GM21529 (cell line): ENCODE results near the gene SF3A1.

Experiments used
- ATAC-seq: cut with Tn5 transposase; IDR thresholded peaks from one replicate; pipeline ENCODE4 v1.9.1; 2021; ENCODE audit not compliant: unreplicated experiment

Gene SF3A1

DNA sequence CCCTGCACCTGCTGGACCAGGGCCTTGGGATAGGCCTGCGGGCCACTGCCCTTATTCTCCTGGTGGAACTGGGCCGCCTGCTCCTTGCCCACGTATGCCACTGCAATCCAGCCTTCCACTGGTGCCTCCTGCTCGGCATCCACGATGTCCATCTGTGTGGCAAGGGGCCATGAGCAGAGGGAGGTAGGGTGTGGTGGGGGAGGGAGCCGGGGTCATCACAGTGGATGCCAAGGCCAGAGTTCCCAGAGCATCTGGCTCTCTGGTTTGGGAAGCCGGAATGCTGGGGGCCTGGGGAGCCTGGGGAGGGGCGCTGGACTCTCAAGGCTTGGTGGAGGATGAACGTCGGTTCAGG, 29.9 kb upstream of the SF3A1 start:
- no peak for ATAC-seq

DNA sequence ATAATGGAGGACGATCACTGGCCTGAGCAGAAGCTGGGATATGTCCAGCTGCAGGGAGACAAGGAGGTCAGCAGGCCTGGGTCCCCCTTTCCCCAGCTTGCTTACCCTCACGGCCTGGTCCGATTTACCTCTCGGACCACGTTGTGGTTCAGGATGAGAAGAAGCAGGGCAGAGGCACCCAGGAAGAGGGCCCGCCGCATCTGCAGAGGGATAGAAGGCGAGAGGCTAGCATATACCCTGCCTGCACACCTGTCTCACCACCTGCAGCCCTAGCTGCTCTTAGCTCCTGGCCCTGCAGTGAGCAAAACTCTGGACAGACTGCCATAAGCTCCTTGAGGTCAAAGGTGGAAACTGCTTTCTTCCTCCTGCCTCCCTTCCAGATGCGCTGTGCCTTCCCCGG, 29.2 kb upstream of the SF3A1 start:
- ATAC-seq, result no peak

DNA sequence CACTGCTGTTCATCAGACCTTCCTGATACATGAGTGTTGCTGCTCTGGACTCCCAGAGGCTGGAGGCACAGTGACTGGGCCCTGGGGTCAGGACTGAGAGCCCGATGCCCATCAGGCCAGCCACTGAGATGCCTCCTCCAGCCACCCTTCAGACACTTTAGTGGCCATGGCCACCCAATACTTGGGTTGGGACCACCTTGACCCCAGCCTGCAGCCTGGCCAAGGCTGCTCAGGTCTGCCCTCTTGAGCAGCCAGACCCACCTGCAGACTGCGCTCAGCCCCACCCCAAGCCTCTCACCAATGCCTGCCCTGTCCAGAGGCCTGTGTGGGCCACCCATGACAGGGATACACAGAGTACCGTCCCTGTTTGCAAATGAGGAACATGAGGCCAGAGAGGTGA, 26.4 kb upstream of the SF3A1 start:
- ATAC-seq, result no peak

DNA sequence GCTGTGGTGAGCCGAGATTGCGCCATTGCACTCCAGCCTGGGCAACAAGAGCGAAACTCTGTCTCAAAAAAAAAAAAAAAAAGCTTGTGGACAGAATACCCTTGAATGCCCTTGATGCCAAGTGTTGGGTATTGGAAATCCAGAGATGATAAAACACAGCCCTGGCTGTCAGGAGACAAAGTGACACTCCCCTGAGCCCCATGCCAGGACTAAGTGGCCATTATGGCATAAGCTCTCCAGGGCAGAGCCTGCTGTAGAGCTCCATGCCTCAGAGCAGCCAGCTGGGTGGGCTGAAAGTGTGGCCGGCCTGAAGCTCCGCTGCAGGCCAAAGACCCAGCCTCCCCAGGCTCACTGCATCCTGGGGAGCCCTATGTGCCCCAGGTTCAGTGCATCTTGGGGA, 25.6 kb upstream of the SF3A1 start:
- ATAC-seq, result no peak

DNA sequence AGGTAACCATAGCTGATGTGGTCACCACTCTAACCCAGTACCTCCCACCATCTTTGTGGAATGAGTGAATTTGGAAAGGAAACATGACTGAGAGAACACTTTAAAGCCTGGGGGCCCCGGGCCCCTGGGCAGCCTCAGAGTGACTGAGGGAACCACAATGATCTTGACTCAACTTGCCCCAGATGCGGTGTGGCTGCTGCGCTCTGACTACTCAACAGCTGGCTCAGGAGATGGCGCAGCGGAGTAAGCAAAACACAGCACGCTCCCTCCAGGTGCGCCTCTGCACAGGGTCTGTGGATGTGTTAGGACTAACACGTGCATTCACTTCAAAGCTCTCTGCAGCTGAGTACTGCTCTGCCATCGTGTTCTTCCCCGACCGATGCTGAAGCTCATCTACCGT, 24.6 kb upstream of the SF3A1 start:
- ATAC-seq, result no peak

DNA sequence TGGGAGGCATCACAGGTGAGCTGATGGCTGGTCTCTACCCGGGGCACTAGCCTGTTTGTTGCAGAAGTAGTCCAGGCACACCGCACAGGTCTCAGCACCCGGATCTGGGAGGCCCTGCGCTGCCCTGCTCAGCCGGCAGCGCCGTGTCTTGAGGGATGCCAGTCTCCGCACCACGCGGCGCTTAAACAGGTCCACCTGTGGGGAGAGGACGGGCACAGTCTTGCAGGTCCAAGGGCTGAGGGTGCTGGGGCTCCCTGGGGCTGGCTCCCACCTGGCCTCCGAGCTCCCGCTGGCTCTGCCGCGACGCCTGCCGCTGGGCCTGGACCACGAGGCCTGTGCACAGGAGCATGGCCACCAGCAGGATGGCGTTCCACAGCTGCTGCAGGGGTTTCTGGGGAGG, 23.3 kb upstream of the SF3A1 start:
- no peak for ATAC-seq

DNA sequence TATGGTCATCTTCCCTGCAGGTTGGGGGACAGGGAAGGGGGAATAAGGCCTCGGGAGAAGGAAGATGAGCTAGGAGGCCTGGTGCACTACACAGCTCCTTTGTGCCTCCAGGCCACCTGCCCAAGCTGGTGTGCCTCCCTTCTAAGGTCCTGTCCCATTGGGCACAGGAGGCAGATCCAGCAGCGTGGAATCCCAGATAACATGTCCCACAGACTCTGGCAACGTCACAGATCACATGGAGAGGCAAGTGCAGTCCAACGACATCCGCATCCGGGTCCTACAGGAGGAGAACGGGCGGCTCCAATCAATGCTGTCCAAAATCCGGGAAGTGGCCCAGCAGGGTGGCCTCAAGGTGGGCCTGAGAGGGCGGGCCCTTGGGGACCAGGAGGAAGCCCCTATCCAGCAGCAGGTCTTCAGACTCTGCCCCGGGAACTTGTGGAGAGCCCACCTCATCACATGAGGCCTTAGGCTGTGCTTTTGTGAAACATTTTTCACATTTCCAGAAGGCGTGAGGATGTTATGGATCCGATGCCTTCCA, 18.7 kb upstream of the SF3A1 start:
- no peak for ATAC-seq

DNA sequence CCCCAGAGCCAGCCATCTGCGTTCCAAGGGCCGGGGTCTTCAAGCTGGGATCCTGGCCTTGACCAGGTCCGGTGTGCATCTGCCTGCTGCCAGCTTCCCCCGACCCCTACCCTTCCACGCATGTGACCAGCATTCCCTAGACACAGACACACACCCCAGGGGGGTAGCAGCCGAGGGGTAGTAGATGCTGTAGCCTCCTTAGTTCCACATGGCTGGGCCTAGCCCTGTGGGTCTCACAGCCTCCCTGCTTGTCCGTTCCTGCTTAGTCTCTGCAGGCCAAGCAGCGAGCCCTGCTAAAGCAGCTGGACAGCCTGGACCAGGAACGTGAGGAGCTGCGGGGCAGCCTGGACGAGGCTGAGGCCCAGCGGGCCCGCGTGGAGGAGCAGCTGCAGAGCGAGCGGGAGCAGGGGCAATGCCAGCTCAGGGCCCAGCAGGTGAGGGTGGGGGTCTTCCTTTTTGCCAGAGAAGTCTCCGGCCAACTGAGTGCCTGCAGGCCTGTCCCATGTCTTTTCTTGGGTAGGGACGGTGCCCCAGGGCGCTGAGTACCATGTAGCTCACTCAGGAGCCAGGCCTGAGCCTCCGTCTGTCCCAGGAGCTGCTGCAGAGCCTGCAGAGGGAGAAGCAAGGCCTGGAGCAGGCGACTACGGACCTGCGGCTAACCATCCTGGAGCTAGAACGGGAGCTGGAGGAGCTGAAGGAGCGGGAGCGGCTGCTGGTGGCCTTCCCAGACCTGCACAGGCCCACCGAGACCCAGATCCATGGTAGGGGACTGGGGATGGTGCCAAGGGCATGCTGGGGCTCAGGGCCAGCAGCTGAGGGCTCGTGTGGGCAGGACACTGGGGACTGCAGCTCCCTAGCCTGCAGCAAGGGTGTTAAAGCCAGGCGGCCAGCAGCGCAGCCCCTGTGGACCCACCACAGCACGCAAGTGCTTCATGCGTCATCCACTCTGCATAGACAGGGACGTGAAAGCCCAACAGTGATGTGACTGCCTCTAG, 16.9 kb upstream of the SF3A1 start:
- no peak for ATAC-seq

DNA sequence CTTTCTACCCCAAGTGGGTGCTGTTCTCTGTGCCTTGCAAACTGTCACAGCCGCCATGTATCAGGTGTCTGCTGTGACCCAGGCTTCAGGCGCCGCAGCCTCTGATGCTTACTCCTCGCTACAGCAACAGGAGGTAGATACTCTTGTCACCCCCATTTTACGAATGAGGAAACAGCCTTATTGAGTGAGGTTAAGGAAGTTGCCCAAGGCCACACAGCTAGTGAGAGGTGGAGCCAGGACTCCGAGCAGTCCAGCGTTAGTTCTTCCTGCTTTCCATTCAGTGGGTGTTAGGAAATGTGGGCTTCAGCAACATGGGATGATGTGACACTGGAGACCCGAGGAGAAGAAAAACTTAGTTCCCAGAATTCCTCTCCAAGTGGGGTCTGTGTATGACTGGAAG, 16.2 kb upstream of the SF3A1 start:
- no peak for ATAC-seq

DNA sequence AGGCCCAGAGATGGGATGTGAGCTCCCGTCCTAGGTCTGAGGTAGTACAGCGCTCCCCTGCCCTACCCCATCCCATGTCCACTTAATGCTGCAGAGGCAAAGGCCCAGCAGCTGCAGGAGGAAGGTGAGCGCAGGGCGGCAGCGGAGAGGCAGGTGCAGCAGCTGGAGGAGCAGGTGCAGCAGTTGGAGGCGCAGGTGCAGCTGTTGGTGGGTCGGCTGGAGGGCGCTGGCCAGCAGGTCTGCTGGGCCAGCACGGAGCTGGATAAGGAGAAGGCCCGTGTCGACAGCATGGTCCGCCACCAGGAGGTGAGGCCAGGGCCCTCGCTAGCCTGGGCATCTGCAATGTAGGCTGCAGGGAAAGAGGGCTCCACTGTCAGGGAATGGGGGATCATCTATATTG, 15.3 kb upstream of the SF3A1 start:
- no peak for ATAC-seq

DNA sequence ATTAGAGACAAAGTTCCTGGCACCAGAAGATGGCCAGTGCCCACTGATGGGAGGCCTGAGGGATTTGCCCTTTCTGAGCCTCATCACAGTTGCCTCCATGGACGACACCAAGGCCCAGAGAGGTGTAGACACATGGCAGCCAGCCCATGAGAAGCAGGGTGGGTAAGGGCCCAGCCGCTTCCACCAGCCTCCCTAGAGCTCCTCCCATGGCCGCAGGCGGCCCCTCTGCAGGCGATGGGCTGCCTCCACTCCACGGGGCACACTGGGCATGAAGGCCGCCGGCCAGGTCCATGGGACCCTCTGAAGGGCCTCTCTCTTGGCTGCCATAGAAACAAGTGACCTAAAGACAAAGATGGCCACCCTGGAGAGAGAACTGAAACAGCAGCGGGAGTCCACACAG, 14.6 kb upstream of the SF3A1 start:
- ATAC-seq, result no peak

DNA sequence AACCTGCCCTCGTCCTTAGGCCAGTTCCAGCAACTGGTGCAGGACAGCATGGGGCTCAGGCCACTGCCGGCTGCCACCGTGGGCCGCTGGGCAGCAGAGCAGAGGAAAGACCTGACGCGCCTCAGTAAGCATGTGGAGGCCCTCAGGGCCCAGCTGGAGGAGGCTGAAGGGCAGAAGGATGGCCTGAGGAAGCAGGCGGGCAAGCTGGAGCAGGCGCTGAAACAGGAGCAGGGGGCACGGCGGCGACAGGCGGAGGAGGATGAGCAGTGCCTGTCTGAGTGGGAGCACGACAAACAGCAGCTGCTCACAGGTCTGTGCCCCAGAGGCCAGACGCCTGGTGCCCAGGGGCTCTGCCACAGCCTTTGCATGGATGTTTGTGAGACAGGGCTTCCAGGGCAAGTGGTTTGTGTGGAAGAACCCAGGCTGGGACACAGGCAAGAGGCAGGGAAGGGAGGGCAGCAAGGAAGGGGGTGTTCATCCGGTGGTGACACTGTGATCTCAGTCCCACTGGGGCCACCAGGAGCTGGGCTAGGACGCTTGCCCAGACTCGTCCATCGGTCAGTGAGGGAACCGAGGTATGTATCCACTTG, 14.0 kb upstream of the SF3A1 start:
- no peak for ATAC-seq

DNA sequence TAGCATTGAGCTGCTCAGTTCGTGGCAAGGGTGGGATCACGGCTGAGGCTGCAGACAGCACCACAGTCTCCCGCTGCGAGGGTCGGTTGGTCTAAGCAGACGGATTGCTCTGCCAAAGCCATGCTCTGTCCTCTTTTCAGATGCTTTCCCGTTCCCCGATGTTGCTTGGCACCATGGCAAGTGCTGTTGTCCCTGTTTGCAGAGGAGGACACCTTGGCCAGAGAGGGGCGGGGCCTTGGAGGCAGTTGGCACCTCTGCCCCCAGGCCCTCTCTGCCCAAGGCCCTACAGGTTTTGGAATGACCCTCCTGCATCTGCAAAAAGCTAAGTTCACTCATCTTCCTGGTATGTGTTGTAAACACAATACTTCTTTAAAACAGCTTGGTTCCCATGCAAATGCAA, 11.7 kb upstream of the SF3A1 start:
- ATAC-seq, result no peak

DNA sequence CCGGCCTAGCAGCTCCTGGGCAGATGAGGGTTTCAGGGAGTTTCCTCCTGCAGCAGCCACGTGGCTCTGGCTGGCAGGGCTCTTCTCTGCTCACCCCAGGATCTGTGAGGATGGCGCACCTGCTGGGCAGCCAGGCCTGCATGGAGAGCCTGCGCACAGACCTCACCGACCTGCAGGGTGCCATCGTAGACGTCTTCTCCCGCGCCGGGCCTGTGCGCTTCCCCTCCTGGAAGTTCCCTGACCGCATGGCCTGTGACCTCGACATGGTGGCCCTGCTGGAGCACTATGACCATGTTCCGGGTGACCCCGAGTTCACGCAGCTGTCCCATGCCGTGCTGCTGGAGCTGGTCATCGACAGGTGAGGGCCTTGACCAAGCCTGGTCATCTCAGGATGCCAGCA, 9.2 kb upstream of the SF3A1 start:
- no peak for ATAC-seq

DNA sequence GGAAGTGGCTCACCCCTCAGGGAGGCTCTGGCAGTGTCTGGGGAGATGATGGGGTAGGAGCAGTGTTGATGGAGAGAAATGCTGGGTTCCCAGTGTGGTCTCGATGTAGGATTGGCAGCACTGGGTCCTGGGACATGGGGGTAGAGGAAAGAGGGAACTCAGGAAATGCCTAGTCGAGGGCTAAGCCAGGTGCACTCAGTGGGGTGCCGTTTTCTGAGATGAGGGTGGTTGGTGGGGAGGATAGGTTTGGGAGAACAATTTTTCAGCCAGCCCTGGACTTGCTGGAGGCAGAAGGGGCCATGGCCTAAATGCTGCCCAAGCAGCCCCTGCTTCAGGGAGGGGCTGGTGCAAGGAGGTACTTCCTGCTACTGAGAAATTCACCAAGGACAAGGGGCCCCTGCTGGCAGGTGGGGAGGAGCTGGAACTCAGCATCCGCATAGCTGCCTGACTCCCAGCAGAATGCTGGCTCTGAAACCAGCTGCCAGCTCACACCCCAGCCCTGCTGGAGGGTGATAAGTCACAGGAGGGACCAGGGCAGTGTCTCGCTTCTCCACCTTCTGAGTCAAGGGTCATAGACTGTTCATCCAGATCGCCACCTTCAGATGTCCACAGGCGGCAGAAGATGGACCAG, 6.1 kb upstream of the SF3A1 start:
- ATAC-seq, result no peak

DNA sequence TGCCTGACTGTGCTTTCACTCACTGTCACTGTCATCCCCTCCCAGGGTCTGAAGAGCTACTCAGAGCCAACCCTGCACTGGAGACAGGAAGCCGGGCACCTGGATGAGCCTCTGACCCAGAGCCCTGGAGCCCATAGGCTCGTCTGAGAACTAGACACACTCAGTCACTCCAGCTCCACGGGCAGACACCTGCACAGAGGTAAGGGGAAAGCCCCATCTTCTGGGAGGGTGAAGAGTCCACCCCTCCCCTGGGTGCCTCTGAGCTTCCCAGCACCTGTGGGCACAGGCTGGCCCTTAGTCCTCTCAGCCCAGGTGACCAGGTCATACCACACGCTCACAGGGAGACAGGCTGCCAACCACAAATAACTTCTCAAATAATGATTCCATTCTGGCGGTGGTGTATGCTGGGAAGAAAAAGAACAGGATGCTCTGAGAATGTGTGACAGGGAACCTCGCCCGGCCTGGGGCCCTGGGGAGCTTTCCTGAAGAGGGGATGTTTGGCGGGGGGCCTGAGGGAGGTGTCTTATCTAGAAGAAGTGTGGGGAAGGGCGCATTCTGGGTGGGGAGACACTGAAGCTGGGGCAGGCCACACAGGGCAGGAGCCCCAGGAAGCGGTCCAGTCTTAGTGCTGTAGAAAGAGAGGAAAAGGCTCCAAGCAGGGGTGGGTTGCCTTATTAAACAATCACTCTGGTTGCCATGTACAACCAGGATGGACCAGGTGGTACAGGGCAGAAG, 5.4 kb upstream of the SF3A1 start:
- no peak for ATAC-seq

DNA sequence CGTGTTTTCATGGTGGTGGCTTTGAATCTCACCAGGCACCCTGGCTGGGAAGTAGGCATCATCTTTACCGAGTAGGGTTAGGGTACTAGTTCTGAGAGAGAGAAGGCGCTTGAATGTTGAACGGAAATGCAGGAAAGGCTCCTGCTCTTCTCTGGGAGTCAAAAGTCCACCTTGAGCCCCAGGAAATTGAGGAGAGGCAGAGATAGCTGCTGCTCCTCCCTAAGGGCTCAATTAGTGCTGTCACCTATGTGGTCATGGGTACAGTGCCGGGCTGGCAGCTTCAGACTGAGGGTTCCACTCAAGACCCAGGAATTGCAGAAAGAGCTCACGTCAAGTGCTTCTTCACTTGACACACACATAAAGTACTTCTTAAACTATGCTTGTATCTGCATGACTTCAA, 1.8 kb upstream of the SF3A1 start:
- no peak for ATAC-seq

DNA sequence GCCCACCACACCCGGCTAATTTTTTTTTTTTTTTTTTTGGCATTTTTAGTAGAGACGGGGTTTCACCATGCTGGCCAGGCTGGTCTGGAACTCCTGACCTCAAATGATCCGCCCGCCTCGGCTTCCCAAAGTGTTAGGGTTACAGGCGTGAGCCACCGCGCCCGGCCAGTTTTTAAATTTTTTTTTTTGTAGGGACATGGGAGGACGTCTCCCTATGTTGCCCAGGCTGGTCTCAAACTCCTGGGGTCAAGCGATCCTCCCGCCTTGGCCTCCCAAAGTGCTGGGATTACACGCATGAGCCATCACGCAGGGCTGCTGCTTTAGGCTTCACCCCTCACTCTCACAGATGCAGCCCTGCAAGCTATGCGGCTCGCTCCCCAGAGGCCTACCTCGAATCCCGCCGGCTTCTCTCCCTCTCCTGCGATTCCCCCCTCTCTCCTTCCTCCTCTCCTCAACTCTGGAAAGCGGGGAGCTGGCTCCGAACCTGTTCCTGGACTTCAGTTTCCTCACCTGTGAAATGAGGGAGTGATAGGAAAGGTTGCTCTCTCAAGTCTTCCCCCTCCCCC, 1.0 kb upstream of the SF3A1 start:
- no peak for ATAC-seq

DNA sequence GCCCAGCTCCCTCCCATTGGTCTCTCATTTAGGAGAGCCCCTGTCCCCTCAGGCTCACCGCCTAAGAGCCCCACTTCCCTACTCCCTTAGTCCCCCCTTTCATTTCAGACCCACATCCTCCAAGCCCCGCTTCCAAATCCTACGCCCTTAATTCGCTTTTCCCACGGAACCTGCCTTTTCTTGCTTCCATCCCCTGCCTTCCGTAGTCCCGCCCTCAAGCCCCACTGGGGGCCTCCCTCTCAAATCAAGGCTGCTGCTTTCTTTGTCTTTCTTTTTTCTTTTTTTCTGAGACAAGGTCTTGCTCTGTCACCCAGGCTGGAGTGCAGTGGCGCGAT, 509 bp upstream of the SF3A1 start:
- ATAC-seq, result no peak

DNA sequence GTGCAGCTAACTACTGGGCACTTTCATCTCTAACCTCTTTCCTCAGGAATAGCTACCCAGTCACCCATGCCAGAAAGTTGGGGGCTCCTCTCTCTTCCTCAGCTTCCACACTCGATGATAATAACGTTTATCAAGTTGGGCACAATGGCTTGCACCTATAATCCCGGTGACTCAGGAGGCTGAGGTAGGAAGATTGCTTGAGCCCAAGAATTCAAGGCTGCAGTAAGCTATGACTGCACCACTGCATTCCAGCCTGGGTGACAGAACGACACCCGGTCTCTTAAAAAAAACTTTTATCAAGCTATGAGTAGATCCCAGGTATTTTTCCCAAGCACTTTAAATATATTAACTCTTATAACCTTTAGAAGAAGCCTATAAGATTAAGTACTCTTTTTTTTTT, 2.0 kb downstream of the SF3A1 start:
- ATAC-seq, result no peak

DNA sequence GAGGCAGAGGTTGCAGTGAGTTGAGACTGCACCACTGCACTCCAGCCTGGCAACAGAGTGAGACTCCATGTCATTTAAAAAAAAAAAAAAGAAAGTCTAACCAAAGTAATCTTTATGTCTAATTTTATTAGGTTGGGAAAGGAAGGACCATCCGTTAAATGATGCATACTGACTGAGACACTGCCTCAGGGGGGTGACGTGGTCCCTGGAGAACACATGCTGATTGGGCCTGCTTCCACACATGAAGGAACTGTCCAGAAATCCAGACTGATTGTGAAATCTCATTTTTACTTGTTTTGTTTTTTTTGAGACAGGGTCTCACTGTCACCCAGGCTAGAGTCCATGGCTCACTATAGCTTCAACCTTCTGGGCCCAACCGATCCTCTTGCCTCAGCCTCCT, 5.5 kb downstream of the SF3A1 start:
- no peak for ATAC-seq
